NOMO-1 (cell line): ENCODE results near the gene POLN.
"Not testable (repeated sequence)": the region's sequence is repeated elsewhere in the genome, so short reads cannot be mapped to it uniquely, and the experiment has no call there.

ENCODE experiments used
- DNase-seq, 2 experiments: peaks; one replicate each; lab custom pipeline; 2025; ENCODE audit not compliant: unreplicated experiment in 2 of 2; lab: John Stamatoyannopoulos, UW

Gene POLN

GRCh38 chr4:2222838-2223237 lies 19.1 kb downstream of the POLN start:
- DNase-seq = no peak

DNA sequence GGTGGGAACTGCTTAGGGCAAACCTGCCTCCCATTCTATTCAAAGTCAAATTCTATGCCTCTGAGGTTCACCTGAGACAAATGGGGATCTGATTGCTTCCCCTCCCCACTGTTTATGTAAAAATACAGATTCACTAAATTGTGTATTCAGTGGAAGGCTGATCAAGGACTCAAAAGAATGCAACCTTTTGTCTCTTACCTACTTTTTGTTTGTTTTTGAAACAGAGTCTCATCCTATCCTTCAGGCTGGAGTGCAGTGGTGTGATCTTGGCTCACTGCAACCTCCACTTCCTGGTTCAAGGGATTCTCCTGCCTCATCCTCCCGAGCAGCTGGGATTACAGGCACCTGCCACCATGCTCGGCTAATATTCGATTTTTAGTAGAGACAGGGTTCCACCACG lies 20.5 kb downstream of the POLN start:
- not testable (repeated sequence) for DNase-seq

DNA sequence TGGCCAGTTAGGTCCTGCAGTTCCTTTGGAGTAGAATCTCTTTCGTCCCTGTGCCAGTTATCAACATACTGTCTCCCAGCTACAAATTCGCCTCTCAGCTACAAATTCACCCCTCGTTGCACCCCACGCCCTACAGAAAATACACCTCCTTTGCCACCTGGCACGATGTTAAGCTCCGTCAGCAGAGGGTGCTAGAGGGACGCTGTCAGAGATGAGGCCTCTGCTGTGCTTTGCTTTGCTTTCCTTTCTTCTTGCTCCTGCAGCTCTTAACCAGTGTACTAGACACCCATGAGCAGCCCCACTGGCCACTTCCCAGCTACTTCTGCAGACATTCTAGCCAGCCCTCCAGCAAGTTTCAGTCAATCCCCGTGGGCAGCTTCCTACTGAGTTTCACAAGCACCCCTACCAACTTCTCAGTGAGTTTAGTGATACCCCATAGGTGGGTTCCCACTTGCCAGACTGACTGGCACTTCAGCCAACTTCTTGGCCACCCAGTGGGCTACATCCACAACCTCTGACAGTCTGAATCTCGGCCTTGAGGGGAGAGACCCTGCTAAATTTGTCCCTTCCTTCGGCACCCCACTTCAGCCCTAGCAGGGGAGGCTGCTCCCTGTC lies 21.8 kb downstream of the POLN start:
- peak; percentile 60 for DNase-seq

GRCh38 chr4:2219233-2219760 lies 22.6 kb downstream of the POLN start:
- no peak for DNase-seq

GRCh38 chr4:2218436-2218835 lies 23.5 kb downstream of the POLN start:
- DNase-seq = no peak

DNA sequence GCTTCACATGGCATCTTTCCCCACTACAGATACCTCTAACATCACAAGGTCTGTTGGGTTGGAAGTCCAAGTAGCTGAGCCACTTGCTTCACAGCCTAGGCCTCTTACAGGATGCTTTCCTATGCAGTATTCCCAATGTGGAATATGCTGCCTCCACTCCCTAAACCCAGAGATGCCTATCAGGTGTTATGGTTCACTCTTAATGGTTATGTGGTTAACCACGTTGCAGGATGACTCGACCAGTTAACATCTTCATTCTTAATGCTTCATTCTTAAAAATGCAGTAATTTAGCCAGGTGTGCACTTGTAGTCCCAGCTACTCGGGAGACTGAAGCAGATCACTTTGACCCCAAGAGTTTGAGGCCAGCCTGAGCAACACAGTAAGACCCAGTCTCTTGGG lies 24.2 kb downstream of the POLN start:
- DNase-seq = no peak

DNA sequence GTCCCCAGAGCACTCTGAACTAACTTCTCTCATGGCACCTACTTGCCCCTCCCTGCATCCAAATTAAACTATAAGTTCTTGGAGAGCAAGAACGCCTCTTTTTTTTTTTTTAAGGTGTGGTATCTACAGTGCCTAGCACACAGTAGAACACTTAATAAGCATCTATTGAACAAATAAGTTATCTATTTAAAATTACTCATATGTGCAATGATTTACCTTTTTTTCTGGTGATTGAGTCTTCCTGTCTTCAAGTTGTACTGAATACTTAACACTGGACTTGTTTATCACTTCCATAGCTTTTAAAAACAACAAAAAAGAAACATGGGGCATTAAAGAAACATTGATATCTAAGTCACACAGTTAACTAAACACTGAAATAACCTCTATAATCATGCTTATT lies 29.1 kb downstream of the POLN start:
- DNase-seq = no peak

DNA sequence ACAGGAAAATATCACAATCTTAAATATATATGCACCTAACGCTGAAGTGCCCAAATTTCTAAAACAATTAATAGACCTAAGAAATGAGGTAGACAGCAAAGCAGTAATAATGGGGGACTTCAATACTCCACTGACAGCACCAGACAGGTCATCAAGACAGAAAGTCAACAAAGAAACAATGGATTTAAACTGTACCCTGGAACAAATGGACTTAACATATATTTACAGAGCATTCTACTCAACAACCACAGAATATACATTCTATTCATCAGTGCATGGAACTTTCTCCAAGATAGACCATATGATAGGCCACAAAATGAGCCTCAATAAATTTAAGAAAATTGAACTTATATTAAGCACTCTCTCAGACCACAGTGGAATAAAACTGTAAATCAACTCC lies 39.1 kb downstream of the POLN start:
- not testable (repeated sequence) for DNase-seq

GRCh38 chr4:2194496-2194895 lies 47.4 kb downstream of the POLN start:
- DNase-seq = no peak

- DNase-seq = no peak
These were observed 48.6 kb downstream of the POLN start for GRCh38 chr4:2193326-2193725.

- DNase-seq = no peak
These were observed 55.1 kb downstream of the POLN start for GRCh38 chr4:2186865-2187172.

DNA sequence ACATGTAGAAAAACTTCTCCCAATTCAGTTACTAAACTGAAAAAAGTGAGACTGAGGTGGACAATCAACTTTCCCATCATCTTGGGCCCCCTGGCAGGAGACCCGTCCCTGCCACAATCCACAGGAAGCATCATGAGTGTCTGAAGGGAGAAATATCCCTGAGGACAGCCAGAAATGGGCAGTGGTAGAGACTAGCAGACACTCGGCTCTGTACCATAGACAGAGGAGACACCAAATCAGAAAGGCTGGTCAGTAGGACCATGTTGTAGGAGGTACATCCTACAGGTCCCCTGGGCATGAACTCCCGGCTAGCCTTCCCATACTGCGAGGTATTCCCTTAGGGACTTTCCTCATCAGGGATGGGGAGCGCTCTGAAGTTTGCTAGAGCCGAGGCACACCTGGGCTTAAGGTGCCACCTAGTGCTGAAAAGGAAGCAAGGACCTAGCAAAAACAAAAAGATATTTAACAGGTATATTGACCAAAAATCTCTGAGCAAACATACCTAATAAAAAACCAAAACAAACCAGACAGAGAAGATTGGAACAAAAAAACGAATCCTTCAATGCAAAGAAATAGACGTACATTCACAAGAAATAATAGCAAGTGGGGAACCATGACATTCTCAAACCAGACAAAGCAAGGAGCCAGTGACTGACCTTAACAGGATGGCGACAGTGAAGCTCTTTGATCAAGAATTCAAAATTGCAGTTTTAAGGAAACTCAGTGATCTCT lies 55.6 kb downstream of the POLN start:
- no peak for DNase-seq

GRCh38 chr4:2183394-2183793 lies 58.5 kb downstream of the POLN start:
- no peak for DNase-seq

- peak; percentile 47 to 51 for DNase-seq
These were observed 58.9 kb downstream of the POLN start for GRCh38 chr4:2182994-2183393.

GRCh38 chr4:2180410-2180809 lies 61.5 kb downstream of the POLN start:
- no peak for DNase-seq

GRCh38 chr4:2179717-2180116 lies 62.2 kb downstream of the POLN start:
- DNase-seq = no peak

DNA sequence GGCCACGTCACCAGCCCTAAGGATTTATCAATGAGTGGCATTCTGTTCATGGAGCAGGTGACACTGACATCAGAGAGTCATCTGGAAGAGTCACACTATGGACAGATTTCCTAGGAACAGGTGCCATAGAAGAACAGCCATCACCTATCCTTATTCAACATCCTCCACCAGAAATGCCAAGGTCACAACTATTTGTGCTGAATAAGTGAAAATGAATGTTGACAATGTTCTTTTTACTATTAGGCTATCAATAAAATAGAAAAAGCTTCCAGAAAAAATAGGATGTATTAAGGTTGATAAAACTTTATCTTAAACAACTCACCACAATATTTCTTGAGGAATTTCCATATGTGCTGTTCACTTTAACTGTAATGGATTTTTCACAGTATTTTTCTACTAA lies 62.9 kb downstream of the POLN start:
- DNase-seq = no peak

- DNase-seq = no peak
These were observed 64.4 kb downstream of the POLN start for GRCh38 chr4:2177443-2178093.

- peak in 1 of 2 experiments; percentile 8 for DNase-seq
These were observed 65.8 kb downstream of the POLN start for GRCh38 chr4:2175990-2176698.

DNA sequence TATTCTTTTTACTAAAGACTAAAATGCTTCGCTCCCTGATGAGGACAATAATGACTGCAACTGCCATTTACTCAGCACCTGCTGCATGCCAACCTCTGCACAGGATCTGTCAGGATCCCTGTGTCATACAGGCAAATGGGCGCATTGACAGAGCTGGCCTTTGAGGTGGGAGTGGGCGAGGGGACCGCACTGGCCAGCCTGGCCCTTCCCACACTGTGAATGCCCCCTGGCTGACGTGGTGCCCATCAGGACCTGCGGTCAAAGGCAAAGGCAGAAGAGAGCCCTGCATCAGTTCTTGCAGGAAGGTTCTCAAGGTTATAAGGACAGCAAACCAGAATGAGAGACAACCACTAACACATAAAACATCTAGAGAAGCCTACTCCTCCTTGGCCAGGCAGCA lies 67.9 kb downstream of the POLN start:
- DNase-seq = no peak

DNA sequence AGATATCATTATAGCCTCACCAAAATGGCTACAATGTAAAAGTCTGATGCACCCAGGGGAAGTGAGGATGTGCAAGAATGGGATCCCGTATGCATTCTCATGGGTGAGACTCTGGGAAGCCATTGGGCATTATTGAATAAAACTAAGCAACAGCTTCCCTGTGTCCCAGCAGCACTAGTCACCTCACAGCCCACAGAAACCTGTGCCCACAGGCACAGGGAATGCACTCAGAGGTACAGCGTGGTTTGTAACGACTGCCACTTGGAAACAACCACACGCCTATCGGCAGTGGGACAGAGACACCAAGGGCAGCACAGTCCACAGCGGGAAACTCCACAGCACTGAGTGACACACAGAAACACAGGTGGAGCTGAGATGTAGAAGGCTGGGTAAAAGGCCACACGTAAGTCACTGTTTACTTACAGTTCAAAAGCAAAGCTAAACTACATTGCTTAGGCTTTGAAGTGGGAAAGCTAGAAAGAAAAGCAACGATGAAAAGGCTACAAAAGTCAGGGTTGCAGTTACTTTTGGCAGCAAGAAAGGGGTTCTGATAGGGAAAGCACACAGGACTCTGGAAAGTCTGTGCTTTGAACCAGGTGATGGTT lies 69.2 kb downstream of the POLN start:
- DNase-seq = peak in 1 of 2 experiments; percentile 47
